ENCODE measurements around the gene DCAF5.

DNA sequence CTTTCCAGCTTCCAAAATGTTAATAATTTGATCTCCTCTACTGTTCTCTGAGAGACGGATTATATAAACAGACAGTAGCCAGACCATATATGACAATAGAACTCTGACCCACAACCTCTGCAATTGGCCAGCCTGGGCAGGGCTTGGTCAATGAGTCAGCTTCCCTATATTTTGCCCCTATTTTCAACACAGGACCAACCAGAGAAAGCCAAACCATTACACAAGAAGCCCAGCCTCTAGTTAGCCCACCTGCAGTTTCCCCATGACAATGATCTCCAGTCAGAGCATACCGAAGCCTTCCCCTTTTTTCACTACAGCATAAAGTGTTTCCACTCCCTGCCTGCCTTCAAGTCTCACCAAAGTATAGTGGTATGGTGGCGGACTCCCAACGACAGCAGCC, 30.8 kb upstream of the DCAF5 start:
- no peak for TF ChIP-seq POLR2A (IDR thresholded peaks at IDR 0.05; ENCODE audit: low read length)
- no peak for TF ChIP-seq GATA1 (IDR thresholded peaks at IDR 0.05; ENCODE audit: low read depth, low read length)
